Retina (tissue), 1 donor: ENCODE data around the gene E2F8.
"Not testable (repeated sequence)": the region's sequence is repeated elsewhere in the genome, so short reads cannot be mapped to it uniquely, and the experiment has no call there.

Experiments
- DNase-seq: peaks from one replicate; pipeline ENCODE4 v3.0.0-alpha.2; 2016

Gene E2F8

GRCh38 chr11:19240420-19241259, at the start of gene E2F8:
Gene E2F8, minus strand, starts transcription at chr11:19240945. Its CDS starts 824 bp downstream, at chr11:19240121.
- peak; percentile 93 for DNase-seq

GRCh38 chr11:19290356-19290755, 49.6 kb upstream of the E2F8 start:
- DNase-seq: no peak

- DNase-seq: no peak
Measured at GRCh38 chr11:19288256-19288655, 47.5 kb upstream of the E2F8 start.

GRCh38 chr11:19286411-19286810, 45.7 kb upstream of the E2F8 start:
- DNase-seq: no peak

- no peak for DNase-seq
Measured at GRCh38 chr11:19284881-19285280, 44.1 kb upstream of the E2F8 start.

GRCh38 chr11:19283991-19284390, 43.2 kb upstream of the E2F8 start:
- no peak for DNase-seq

- no peak for DNase-seq
Measured at GRCh38 chr11:19281555-19281954, 40.8 kb upstream of the E2F8 start.

GRCh38 chr11:19281041-19281440, 40.3 kb upstream of the E2F8 start:
- DNase-seq: peak; percentile 20

GRCh38 chr11:19279451-19279850, 38.7 kb upstream of the E2F8 start:
- no peak for DNase-seq

- DNase-seq: no peak
Measured at GRCh38 chr11:19276859-19277808, 36.4 kb upstream of the E2F8 start.

GRCh38 chr11:19275496-19275895, 34.8 kb upstream of the E2F8 start:
- DNase-seq: no peak

- DNase-seq: not testable (repeated sequence)
Measured at GRCh38 chr11:19273219-19273618, 32.5 kb upstream of the E2F8 start.

- no peak for DNase-seq
Measured at GRCh38 chr11:19268909-19269308, 28.2 kb upstream of the E2F8 start.

- no peak for DNase-seq
Measured at GRCh38 chr11:19267567-19267966, 26.8 kb upstream of the E2F8 start.

- DNase-seq: no peak
Measured at GRCh38 chr11:19263333-19263732, 22.6 kb upstream of the E2F8 start.

- peak; percentile 77 for DNase-seq
Measured at GRCh38 chr11:19259487-19260345, 19.0 kb upstream of the E2F8 start.

- peak; percentile 80 for DNase-seq
Measured at GRCh38 chr11:19258641-19259230, 18.0 kb upstream of the E2F8 start.

GRCh38 chr11:19254441-19254840, 13.7 kb upstream of the E2F8 start:
- not testable (repeated sequence) for DNase-seq

GRCh38 chr11:19253817-19254216, 13.1 kb upstream of the E2F8 start:
- no peak for DNase-seq

GRCh38 chr11:19253153-19253745, 12.5 kb upstream of the E2F8 start:
- DNase-seq: no peak

- DNase-seq: no peak
Measured at GRCh38 chr11:19252394-19253152, 11.8 kb upstream of the E2F8 start.
